Measurements from ENCODE around the gene AMOT.

The AMOT gene

GRCh38 chrX:112799425-112799824, 41.2 kb downstream of the AMOT start:
- DNase-seq: no peak

GRCh38 chrX:112798736-112799135, 41.9 kb downstream of the AMOT start:
- DNase-seq: no peak

- DNase-seq: no peak
Measured at GRCh38 chrX:112789931-112790330, 50.7 kb downstream of the AMOT start.

GRCh38 chrX:112786076-112786475, 54.6 kb downstream of the AMOT start:
- no peak for DNase-seq

GRCh38 chrX:112785344-112785743, 55.3 kb downstream of the AMOT start:
- DNase-seq: no peak

GRCh38 chrX:112784692-112785091, 55.9 kb downstream of the AMOT start:
- no peak for DNase-seq

- no peak for DNase-seq
Measured at GRCh38 chrX:112779139-112779538, 61.5 kb downstream of the AMOT start.

GRCh38 chrX:112774651-112775293, 65.9 kb downstream of the AMOT start:
- DNase-seq: no peak

GRCh38 chrX:112774142-112774541, 66.5 kb downstream of the AMOT start:
- DNase-seq: no peak

GRCh38 chrX:112769034-112769433, 71.6 kb downstream of the AMOT start:
- no peak for DNase-seq

- DNase-seq: no peak
Measured at GRCh38 chrX:112768563-112768962, 72.1 kb downstream of the AMOT start.

- DNase-seq: no peak
Measured at GRCh38 chrX:112766774-112767173, 73.9 kb downstream of the AMOT start.

GRCh38 chrX:112761242-112762207, 79.1 kb downstream of the AMOT start:
- no peak for DNase-seq

- DNase-seq: no peak
Measured at GRCh38 chrX:112760697-112761096, 79.9 kb downstream of the AMOT start.

- DNase-seq: no peak
Measured at GRCh38 chrX:112759966-112760365, 80.7 kb downstream of the AMOT start.

GRCh38 chrX:112759512-112759911, 81.1 kb downstream of the AMOT start:
- no peak for DNase-seq

GRCh38 chrX:112757946-112758345, 82.7 kb downstream of the AMOT start:
- no peak for DNase-seq

GRCh38 chrX:112753116-112753515, 87.5 kb downstream of the AMOT start:
- no peak for DNase-seq

- DNase-seq: no peak
Measured at GRCh38 chrX:112751076-112751475, 89.6 kb downstream of the AMOT start.

GRCh38 chrX:112746812-112747595, 93.6 kb downstream of the AMOT start:
- no peak for DNase-seq

- DNase-seq: no peak
Measured at GRCh38 chrX:112738347-112739033, 102.1 kb downstream of the AMOT start.

GRCh38 chrX:112736310-112736709, 104.3 kb downstream of the AMOT start:
- DNase-seq: no peak

GRCh38 chrX:112735147-112735546, 105.5 kb downstream of the AMOT start:
- DNase-seq: no peak

Data from AML-193 (cell line).